ENCODE results near the gene EDA.

- TF ChIP-seq CTCF (IDR thresholded peaks at IDR 0.05): no peak
- no peak for TF ChIP-seq POLR2A (IDR thresholded peaks at IDR 0.05)
Observed at GRCh38 chrX:69670001-69670555, 54.2 kb downstream of the EDA start.

Measured in body of pancreas (tissue), 4 donors.